Panc1 (cell line): ENCODE measurements around the gene GPR31. TPM values are rescaled to one million over a fixed set of nuclear protein-coding genes. Genes with fewer than 3 reads are reported as not detected.

Source experiments
- ATAC-seq: fragments of 200-7000 bp; cut with Tn5 transposase; 2 replicates; pipeline ENCODE4 v1.9.1; 2020; ENCODE audit warnings: mild to moderate bottlenecking, moderate library complexity
- BruUV-seq: library from RNA; stranded (reverse); fragments of 400-500 nt; replicated peaks from 2 replicates; lab custom pipeline; 2021; lab: Mats Ljungman, UMichigan
- CTCF ChIA-PET: fragments of 300-600 bp; sonication (Branson Sonifier 250); formaldehyde crosslinking; loops from one replicate; lab custom pipeline; 2022; ENCODE audit warnings: antibody characterized with exemption; lab: Charles Lee
- POLR2A ChIA-PET: fragments of 300-600 bp; sonication (Branson Sonifier 250); formaldehyde crosslinking; loops from one replicate; lab custom pipeline; 2022; ENCODE audit warnings: antibody characterized with exemption; lab: Charles Lee
- DNase-seq: peaks from one replicate; pipeline ENCODE4 v3.0.0-alpha.2; 2010; ENCODE audit warnings: low read depth, low spot score
- H3K27ac ChIP-seq: 2 replicates; pipeline ENCODE4 v1.5.1; 2011; ENCODE audit warnings: mild to moderate bottlenecking, low read length, inconsistent platforms
- H3K27me3 ChIP-seq: fragments of 200-500 bp; sonication (Bioruptor generic); 2 replicates; pipeline ENCODE4 v1.6.0; 2014; ENCODE audit warnings: low read length, inconsistent platforms; ENCODE audit not compliant: control insufficient read depth, insufficient read depth
- H3K36me3 ChIP-seq: fragments of 200-500 bp; sonication (Bioruptor generic); 2 replicates; pipeline ENCODE4 v1.5.1; 2014; ENCODE audit warnings: inconsistent platforms, mild to moderate bottlenecking, low read length, moderate library complexity; ENCODE audit not compliant: control insufficient read depth, insufficient read depth
- H3K4me1 ChIP-seq: 2 replicates; pipeline ENCODE4 v1.5.1; 2011; ENCODE audit warnings: inconsistent platforms, mild to moderate bottlenecking, low read length, moderate library complexity; ENCODE audit not compliant: control insufficient read depth, insufficient read depth
- H3K4me3 ChIP-seq, 2 experiments: 2 replicates each; pipeline ENCODE4 v1.5.1; 2011 to 2012; ENCODE audit warnings: low read depth in 2 of 2, low read length in 2 of 2, mild to moderate bottlenecking in 2 of 2, inconsistent platforms in 1 of 2, moderate library complexity in 1 of 2
- H3K9me3 ChIP-seq: fragments of 200-500 bp; sonication (Bioruptor generic); 2 replicates; pipeline ENCODE4 v1.5.1; 2014; ENCODE audit warnings: low read depth, mild to moderate bottlenecking, inconsistent platforms, low read length, moderate library complexity; ENCODE audit not compliant: control insufficient read depth, insufficient read depth
- CTCF ChIP-seq: fragments of 450-650 bp; IDR thresholded peaks from 2 replicates; pipeline ENCODE4 v1.5.1; 2017; ENCODE audit warnings: mild to moderate bottlenecking
- POLR2AphosphoS5 ChIP-seq: IDR thresholded peaks from 2 replicates; pipeline ENCODE4 v1.6.1; 2012; ENCODE audit warnings: mild to moderate bottlenecking, low read depth, low read length, moderate library complexity
- REST ChIP-seq, 2 experiments: IDR thresholded peaks; 2 replicates each; pipeline ENCODE4 v1.6.1; 2011 to 2012; ENCODE audit warnings: low read depth in 2 of 2, control low read depth in 1 of 2, low read length in 1 of 2, mild to moderate bottlenecking in 1 of 2, moderate library complexity in 1 of 2; ENCODE audit not compliant: insufficient read depth in 1 of 2
- SIN3A ChIP-seq: IDR thresholded peaks from 2 replicates; pipeline ENCODE4 v1.6.1; 2012; ENCODE audit warnings: low read depth, mild to moderate bottlenecking, low read length, moderate library complexity, borderline replicate concordance; ENCODE audit not compliant: insufficient read depth
- TCF7L2 ChIP-seq: IDR thresholded peaks from 2 replicates; pipeline ENCODE4 v1.6.1; 2011; ENCODE audit warnings: mild to moderate bottlenecking, low read depth, low read length, inconsistent platforms
- in situ Hi-C: cut with HindIII; loops from 2 replicates; pipeline ENCODE4 v1.10.0; 2016; ENCODE audit warnings: low sequenced_read_pairs, low pct_unique_long_range_greater_than_20kb
- intact Hi-C: fragments of 100-400 bp; cut with micrococcal nuclease; formaldehyde crosslinking; loops from one replicate; pipeline ENCODE4 v1.10.0; 2022; ENCODE audit not compliant: unreplicated experiment
- total RNA-seq: library from RNA; stranded (reverse); gene quantifications from one replicate; pipeline ENCODE4 v1.2.1, GENCODE V29; 2021; ENCODE audit not compliant: unreplicated experiment

Gene GPR31
- total RNA-seq, 1 experiment from 2014 or later = not detected

GRCh38 chr6:167146977-167147376, 10.8 kb downstream of the GPR31 start:
- no peaks in the 10 kb centered on the region for H3K4me1 ChIP-seq
- H3K4me3 ChIP-seq = no peak overlapping the region
- DNase-seq (no peak), ATAC-seq (no peak)
- intact Hi-C loops = no loop called here
- CTCF ChIA-PET = no interaction called here
- H3K36me3 ChIP-seq = no peaks in the 10 kb centered on the region
- no peaks in the 10 kb centered on the region for H3K9me3 ChIP-seq
- no TSS peak for BruUV-seq
- H3K27ac ChIP-seq = no peak overlapping the region
- POLR2A ChIA-PET = no interaction called here
- no peak for TF ChIP-seq POLR2AphosphoS5
- no peak for TF ChIP-seq TCF7L2
- no peak for TF ChIP-seq CTCF
- TF ChIP-seq SIN3A = no peak
- in situ Hi-C loops = no loop called here
- peaks cover 10% of the 10 kb centered on the region for H3K27me3 ChIP-seq

GRCh38 chr6:167146135-167146534, 11.6 kb downstream of the GPR31 start:
- no peak for DNase-seq
- no TSS peak for BruUV-seq
- Histone ChIP-seq H3K36me3 (no peaks in the 10 kb centered on the region), H3K9me3 (no peaks in the 10 kb centered on the region), H3K27me3 (peaks cover 10% of the 10 kb centered on the region), H3K4me1 (no peaks in the 10 kb centered on the region), H3K27ac (no peak overlapping the region), H3K4me3 (no peak overlapping the region)
- no peak for TF ChIP-seq SIN3A
- TF ChIP-seq REST (IDR thresholded peaks at IDR 0.05; ENCODE audit: insufficient read depth in 1 of 2, low read depth in 2 of 2, low read length in 1 of 2) = no peak
- TF ChIP-seq POLR2AphosphoS5 = no peak
- TF ChIP-seq CTCF = no peak
- no peak for TF ChIP-seq TCF7L2
- ChIA-PET CTCF (no interaction called here), POLR2A (no interaction called here)
- ATAC-seq = no peak
- intact Hi-C loops = no loop called here
- in situ Hi-C loops = no loop called here
